ENCODE data around the gene RBFOX1. TPM values are rescaled to one million over a fixed set of nuclear protein-coding genes. Genes with fewer than 3 reads are reported as not detected.

Gene RBFOX1
- total RNA-seq, 1 experiment from 2014 or later = not detected

- BruUV-seq (replicated peaks) = no TSS peak
- Histone ChIP-seq H3K4me2 (ENCODE audit: low read length) (no peak overlapping the region), H3K27ac (ENCODE audit: low read depth, low read length) (no peak overlapping the region), H3K36me3 (ENCODE audit: control insufficient read depth in 1 of 2, insufficient read depth in 2 of 2, low read length in 2 of 2) (no peaks in the 10 kb centered on the region), H3K4me3 (replicated peaks in 1 of 2; ENCODE audit: low read depth in 1 of 2, low read length in 2 of 2) (no peak overlapping the region), H3K4me1 (ENCODE audit: control insufficient read depth in 1 of 2, insufficient read depth in 2 of 2, low read length in 2 of 2) (no peaks in the 10 kb centered on the region), H3K79me2 (ENCODE audit: insufficient read depth, low read length) (no peaks in the 10 kb centered on the region), H3K27me3 (ENCODE audit: insufficient read depth, low read length) (no peaks in the 10 kb centered on the region), H3K9ac (ENCODE audit: low read length) (no peak overlapping the region), H4K20me1 (ENCODE audit: insufficient read depth) (no peaks in the 10 kb centered on the region), H3K9me2 (ENCODE audit: insufficient read depth) (no peaks in the 10 kb centered on the region), H3K9me3 (ENCODE audit: control insufficient read depth in 1 of 2, insufficient read depth in 1 of 2, low read depth in 1 of 2, low read length in 2 of 2) (peaks cover 0 to 13% of the 10 kb centered on the region in 2 experiments; a peak in 2 of 4 replicates), H2AFZ (ENCODE audit: low read depth, low read length, poor library complexity, severe bottlenecking) (no peak overlapping the region)
- DNase-seq (ENCODE audit: low read depth, low spot score) (no peak), ATAC-seq (no peak)
- intact Hi-C loops (cut with micrococcal nuclease) = no loop called here
- TF ChIP-seq SRF (IDR thresholded peaks at IDR 0.05; ENCODE audit: low read depth) = no peak
- TF ChIP-seq, protein P1, sequence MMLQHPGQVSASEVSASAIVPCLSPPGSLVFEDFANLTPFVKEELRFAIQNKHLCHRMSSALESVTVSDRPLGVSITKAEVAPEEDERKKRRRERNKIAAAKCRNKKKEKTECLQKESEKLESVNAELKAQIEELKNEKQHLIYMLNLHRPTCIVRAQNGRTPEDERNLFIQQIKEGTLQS (IDR thresholded peaks at IDR 0.05) = no peak
- no peak for TF ChIP-seq EZH2 (IDR thresholded peaks at IDR 0.05)
- TF ChIP-seq, protein P2, sequence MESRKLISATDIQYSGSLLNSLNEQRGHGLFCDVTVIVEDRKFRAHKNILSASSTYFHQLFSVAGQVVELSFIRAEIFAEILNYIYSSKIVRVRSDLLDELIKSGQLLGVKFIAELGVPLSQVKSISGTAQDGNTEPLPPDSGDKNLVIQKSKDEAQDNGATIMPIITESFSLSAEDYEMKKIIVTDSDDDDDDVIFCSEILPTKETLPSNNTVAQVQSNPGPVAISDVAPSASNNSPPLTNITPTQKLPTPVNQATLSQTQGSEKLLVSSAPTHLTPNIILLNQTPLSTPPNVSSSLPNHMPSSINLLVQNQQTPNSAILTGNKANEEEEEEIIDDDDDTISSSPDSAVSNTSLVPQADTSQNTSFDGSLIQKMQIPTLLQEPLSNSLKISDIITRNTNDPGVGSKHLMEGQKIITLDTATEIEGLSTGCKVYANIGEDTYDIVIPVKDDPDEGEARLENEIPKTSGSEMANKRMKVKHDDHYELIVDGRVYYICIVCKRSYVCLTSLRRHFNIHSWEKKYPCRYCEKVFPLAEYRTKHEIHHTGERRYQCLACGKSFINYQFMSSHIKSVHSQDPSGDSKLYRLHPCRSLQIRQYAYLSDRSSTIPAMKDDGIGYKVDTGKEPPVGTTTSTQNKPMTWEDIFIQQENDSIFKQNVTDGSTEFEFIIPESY (IDR thresholded peaks at IDR 0.05; ENCODE audit: extremely low read depth, insufficient replicate concordance, low read length) = no peak
- TF ChIP-seq CTCF (IDR thresholded peaks at IDR 0.05 in 2 of 3, conservative IDR thresholded peaks at IDR 0.05 in 1 of 3; ENCODE audit: borderline replicate concordance in 1 of 3, insufficient read depth in 1 of 3, low read depth in 2 of 3, low read length in 2 of 3) = no peak
- no peak for TF ChIP-seq POLR2AphosphoS5 (IDR thresholded peaks at IDR 0.05; ENCODE audit: low read depth, low read length)
- no peak for TF ChIP-seq SP1 (IDR thresholded peaks at IDR 0.05; ENCODE audit: low read depth)
- TF ChIP-seq EZH2phosphoT487 (IDR thresholded peaks at IDR 0.05; ENCODE audit: borderline replicate concordance) = no peak
- no peak for TF ChIP-seq TCF7L2 (IDR thresholded peaks at IDR 0.05; ENCODE audit: borderline replicate concordance, extremely low read depth, insufficient read depth, insufficient read length)
- TF ChIP-seq, protein P3, sequence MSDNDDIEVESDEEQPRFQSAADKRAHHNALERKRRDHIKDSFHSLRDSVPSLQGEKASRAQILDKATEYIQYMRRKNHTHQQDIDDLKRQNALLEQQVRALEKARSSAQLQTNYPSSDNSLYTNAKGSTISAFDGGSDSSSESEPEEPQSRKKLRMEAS (IDR thresholded peaks at IDR 0.05) = no peak
- TF ChIP-seq FOSL1 (IDR thresholded peaks at IDR 0.05; ENCODE audit: low read depth) = no peak
- ChIA-PET RAD21 (ENCODE audit: low non-redundant PET in 1 of 2, low total read pairs in 2 of 2, uncharacterized antibody in 2 of 2, unreplicated experiment in 2 of 2) (no interaction called here), POLR2A (no interaction called here), CTCF (no interaction called here)
Observed at GRCh38 chr16:7493133-7493532, 160.5 kb downstream of the RBFOX1 start.
